ENCODE results near the gene CDH24.

The CDH24 gene

GRCh38 chr14:23093104-23093503 is 35.8 kb upstream of the CDH24 start:
- Histone ChIP-seq H3K9ac (ENCODE audit: low read length) (no peak overlapping the region), H3K9me3 (replicated peaks; ENCODE audit: insufficient read depth, low read length) (no peaks in the 10 kb centered on the region), H3K4me3 (ENCODE audit: low read length) (no peak overlapping the region), H3K79me2 (ENCODE audit: low read length) (peaks cover 56% of the 10 kb centered on the region), H3K27me3 (replicated peaks; ENCODE audit: insufficient read depth, low read length) (no peaks in the 10 kb centered on the region), H4K20me1 (ENCODE audit: insufficient read depth, low read length) (no peaks in the 10 kb centered on the region), H3K36me3 (replicated peaks; ENCODE audit: insufficient read depth, low read length) (no peaks in the 10 kb centered on the region; the same call in 1 of the 2 replicates), H3F3A (ENCODE audit: insufficient read depth, low read length) (no peaks in the 10 kb centered on the region), H3K27ac (ENCODE audit: low read length) (no peak overlapping the region), H3K9me2 (replicated peaks; ENCODE audit: insufficient read depth, low read length) (no peaks in the 10 kb centered on the region), H3K4me1 (ENCODE audit: low read length) (no peaks in the 10 kb centered on the region), H2AFZ (ENCODE audit: low read length) (no peak overlapping the region), H3K4me2 (ENCODE audit: low read depth, low read length) (no peak overlapping the region)
- DNase-seq: no peak
- TF ChIP-seq CTCF (IDR thresholded peaks at IDR 0.05; ENCODE audit: low read length) (no peak), EZH2 (optimal IDR thresholded peaks at IDR 0.05; ENCODE audit: low read depth, low read length) (no peak), EZH2phosphoT487 (IDR thresholded peaks at IDR 0.05; ENCODE audit: low read length) (no peak)

DNA sequence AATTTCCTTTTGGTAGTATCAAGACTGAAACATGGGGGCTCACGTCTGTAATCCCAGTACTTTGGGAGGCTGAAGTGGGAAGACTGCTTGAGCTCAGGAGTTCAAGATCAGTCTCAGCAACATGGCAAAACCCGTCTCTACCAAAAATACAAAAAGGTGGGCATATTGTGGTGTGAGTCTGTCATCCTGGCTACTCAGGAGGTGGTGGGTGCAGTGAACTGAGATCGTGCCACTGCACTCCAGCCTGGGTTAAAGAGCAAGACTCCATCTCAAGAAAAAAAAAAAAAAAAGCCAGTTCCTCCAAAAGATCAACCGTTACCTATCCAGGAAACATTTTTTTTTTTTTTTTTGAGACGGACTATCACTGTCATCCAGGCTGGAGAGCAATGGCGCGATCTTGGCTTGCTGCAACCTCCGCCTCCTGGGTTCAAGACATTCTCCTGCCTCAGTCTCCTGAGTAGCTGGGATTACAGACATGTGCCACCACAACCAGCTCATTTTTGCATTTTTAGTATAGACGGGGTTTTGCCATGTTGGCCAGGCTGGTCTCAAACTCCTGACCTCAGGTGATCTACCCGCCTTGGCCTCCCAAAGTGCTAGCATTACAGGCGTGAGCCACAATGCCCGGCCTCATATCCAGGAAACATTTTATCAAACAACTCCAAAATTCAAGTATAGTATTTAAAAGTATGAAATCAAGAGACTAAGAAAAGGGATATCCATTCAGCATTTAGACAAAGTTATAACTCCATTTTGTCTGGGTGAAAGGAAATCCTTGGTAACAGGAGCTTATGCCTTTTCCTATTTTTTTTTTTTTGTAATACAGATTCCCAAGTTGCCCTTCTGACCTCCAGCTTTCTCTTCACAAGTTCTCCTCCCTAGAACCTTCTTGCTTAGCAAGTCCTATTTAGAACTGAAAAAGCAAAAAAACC is 34.2 kb upstream of the CDH24 start:
- H4K20me1 ChIP-seq (ENCODE audit: insufficient read depth, low read length): no peaks in the 10 kb centered on the region
- no peaks in the 10 kb centered on the region for H3F3A ChIP-seq (ENCODE audit: insufficient read depth, low read length)
- H3K36me3 ChIP-seq (replicated peaks; ENCODE audit: insufficient read depth, low read length): no peaks in the 10 kb centered on the region; the same call in 1 of the 2 replicates
- H3K9me2 ChIP-seq (replicated peaks; ENCODE audit: insufficient read depth, low read length): no peaks in the 10 kb centered on the region
- H3K4me1 ChIP-seq (ENCODE audit: low read length): no peaks in the 10 kb centered on the region
- H3K9ac ChIP-seq (ENCODE audit: low read length): no peak overlapping the region
- H3K27ac ChIP-seq (ENCODE audit: low read length): no peak overlapping the region
- TF ChIP-seq CTCF (IDR thresholded peaks at IDR 0.05; ENCODE audit: low read length) (no peak), EZH2 (optimal IDR thresholded peaks at IDR 0.05; ENCODE audit: low read depth, low read length) (no peak), EZH2phosphoT487 (IDR thresholded peaks at IDR 0.05; ENCODE audit: low read length) (no peak)
- no peak for DNase-seq
- no peaks in the 10 kb centered on the region for H3K9me3 ChIP-seq (replicated peaks; ENCODE audit: insufficient read depth, low read length)
- H3K4me2 ChIP-seq (ENCODE audit: low read depth, low read length): no peak overlapping the region
- H3K79me2 ChIP-seq (ENCODE audit: low read length): peaks cover 41% of the 10 kb centered on the region
- no peaks in the 10 kb centered on the region for H3K27me3 ChIP-seq (replicated peaks; ENCODE audit: insufficient read depth, low read length)
- H2AFZ ChIP-seq (ENCODE audit: low read length): no peak overlapping the region
- no peak overlapping the region for H3K4me3 ChIP-seq (ENCODE audit: low read length)

GRCh38 chr14:23090254-23090636 is 32.9 kb upstream of the CDH24 start:
- no peak for DNase-seq
- H3K79me2 ChIP-seq (ENCODE audit: low read length): peaks cover 35% of the 10 kb centered on the region
- H3K9me3 ChIP-seq (replicated peaks; ENCODE audit: insufficient read depth, low read length): no peaks in the 10 kb centered on the region
- H3K4me1 ChIP-seq (ENCODE audit: low read length): no peaks in the 10 kb centered on the region
- no peak overlapping the region for H3K9ac ChIP-seq (ENCODE audit: low read length)
- H3K9me2 ChIP-seq (replicated peaks; ENCODE audit: insufficient read depth, low read length): no peaks in the 10 kb centered on the region
- no peaks in the 10 kb centered on the region for H4K20me1 ChIP-seq (ENCODE audit: insufficient read depth, low read length)
- H3K4me3 ChIP-seq (ENCODE audit: low read length): no peak overlapping the region
- no peaks in the 10 kb centered on the region for H3K27me3 ChIP-seq (replicated peaks; ENCODE audit: insufficient read depth, low read length)
- no peaks in the 10 kb centered on the region; the same call in 1 of the 2 replicates for H3K36me3 ChIP-seq (replicated peaks; ENCODE audit: insufficient read depth, low read length)
- H3F3A ChIP-seq (ENCODE audit: insufficient read depth, low read length): no peaks in the 10 kb centered on the region
- no peak overlapping the region for H2AFZ ChIP-seq (ENCODE audit: low read length)
- H3K4me2 ChIP-seq (ENCODE audit: low read depth, low read length): no peak overlapping the region
- no peak overlapping the region for H3K27ac ChIP-seq (ENCODE audit: low read length)
- TF ChIP-seq EZH2phosphoT487 (IDR thresholded peaks at IDR 0.05; ENCODE audit: low read length) (no peak), CTCF (IDR thresholded peaks at IDR 0.05; ENCODE audit: low read length) (no peak), EZH2 (optimal IDR thresholded peaks at IDR 0.05; ENCODE audit: low read depth, low read length) (no peak)
